ENCODE results near the gene ARVCF.

ARVCF gene, protein sequence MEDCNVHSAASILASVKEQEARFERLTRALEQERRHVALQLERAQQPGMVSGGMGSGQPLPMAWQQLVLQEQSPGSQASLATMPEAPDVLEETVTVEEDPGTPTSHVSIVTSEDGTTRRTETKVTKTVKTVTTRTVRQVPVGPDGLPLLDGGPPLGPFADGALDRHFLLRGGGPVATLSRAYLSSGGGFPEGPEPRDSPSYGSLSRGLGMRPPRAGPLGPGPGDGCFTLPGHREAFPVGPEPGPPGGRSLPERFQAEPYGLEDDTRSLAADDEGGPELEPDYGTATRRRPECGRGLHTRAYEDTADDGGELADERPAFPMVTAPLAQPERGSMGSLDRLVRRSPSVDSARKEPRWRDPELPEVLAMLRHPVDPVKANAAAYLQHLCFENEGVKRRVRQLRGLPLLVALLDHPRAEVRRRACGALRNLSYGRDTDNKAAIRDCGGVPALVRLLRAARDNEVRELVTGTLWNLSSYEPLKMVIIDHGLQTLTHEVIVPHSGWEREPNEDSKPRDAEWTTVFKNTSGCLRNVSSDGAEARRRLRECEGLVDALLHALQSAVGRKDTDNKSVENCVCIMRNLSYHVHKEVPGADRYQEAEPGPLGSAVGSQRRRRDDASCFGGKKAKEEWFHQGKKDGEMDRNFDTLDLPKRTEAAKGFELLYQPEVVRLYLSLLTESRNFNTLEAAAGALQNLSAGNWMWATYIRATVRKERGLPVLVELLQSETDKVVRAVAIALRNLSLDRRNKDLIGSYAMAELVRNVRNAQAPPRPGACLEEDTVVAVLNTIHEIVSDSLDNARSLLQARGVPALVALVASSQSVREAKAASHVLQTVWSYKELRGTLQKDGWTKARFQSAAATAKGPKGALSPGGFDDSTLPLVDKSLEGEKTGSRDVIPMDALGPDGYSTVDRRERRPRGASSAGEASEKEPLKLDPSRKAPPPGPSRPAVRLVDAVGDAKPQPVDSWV

DNA sequence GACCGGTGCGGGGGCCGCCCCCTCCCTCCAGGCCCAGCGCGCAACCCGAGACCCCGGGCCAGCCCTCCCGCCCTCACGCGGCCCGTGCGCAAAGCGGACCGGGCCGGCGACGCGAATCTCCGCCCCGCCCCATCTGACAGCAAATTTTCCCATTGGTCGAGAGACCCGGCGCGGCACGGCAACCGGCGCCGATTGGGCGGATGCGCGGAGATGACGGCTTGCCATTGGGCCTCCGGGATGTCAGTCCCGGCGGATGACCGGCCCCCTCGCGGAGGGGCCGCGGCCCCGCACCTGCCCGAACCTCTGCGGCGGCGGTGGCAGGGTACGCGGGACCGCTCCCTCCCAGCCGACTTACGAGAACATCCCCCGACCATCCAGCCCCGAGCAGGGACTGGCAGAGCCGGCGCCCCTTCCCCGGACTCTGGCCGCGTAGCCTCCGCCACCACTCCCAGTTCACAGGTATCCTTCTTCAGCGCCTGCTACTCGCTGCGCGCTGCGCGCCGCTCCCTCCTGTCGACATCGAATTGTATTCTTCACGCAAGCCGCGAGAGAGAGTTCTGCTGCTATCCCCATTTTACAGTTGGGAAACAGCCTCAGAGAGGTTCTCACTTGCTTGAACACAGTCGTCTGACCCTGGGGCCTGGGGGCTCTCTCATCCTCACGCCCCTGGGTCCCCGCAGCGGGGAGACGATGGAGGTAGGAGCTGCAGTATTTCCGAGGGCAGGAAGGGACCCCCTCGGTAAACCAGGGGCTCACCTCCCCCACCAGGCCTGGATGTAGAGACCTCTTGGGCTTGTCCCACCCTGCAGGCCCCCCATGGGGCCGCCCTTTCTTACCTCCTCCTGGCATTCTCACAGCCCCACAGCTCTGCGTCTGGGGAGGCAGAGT lies at the start of gene ARVCF:
ARVCF (minus strand) TSS at position 90 of the 888 bp plus-strand sequence. CDS start 26,029 bp downstream, outside the sequence.
- in situ Hi-C loops (cut with MboI; ENCODE audit: low sequenced_read_pairs): no loop called here

DNA sequence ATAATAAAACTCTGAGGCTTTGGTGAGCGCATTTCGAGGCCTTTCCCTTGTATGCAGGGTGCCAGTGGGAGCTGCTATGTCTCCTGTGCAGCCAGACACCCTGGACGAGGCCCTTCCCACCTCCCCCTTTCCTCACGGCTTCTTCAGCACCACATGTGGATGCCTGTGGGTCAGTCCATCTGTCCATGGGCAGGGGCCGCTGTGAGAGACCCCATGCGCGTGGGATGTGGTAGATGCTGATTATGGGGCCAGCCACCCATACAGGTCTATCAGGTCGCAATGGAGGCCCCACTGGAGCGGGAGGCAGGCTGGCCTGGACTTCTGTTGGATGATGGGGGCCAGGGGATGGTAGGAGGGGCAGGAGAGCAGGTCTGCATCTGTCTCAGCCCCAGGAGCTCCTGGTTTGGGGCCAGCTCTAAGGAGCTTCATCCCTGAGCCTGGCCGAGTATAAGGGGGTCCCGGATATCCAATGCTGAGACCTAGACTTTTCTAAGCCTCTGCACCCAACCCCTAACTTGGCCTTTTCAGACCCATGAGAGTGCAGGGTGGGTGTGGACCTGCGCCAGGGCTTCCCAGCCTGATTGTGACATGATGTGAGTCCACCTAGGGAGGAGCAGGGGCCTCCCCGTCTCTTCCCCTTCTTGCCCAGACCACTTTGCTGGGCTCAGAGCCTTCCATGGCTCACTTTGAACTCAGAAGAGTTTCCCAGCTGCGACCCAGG lies 49.4 kb upstream of the ARVCF start:
- in situ Hi-C loops (cut with MboI; ENCODE audit: low sequenced_read_pairs): no loop called here

DNA sequence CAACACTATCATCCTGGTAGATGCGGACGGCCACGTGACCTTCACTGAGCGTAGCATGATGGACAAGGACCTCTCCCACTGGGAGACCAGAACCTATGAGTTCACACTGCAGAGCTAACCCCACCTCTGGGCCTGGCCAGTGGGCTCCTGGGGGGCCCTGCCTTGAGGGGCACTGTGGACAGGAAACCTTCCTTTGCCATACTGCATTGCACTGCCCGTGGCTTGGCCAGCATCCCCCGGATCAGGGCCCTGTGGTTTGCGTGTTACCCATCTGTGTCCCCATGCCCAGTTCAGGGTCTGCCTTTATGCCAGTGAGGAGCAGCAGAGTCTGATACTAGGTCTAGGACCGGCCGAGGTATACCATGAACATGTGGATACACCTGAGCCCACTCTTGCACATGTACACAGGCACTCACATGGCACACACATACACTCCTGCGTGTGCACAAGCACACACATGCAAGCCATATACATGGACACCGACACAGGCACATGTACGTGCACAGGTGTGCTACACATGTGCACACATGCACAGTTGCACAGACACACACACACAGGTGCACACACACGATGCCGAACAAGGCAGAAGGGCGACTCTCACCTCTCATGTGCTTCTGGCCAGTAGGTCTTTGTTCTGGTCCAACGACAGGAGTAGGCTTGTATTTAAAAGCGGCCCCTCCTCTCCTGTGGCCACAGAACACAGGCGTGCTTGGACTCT lies 48.1 kb upstream of the ARVCF start:
- in situ Hi-C loops (cut with MboI; ENCODE audit: low sequenced_read_pairs): no loop called here

DNA sequence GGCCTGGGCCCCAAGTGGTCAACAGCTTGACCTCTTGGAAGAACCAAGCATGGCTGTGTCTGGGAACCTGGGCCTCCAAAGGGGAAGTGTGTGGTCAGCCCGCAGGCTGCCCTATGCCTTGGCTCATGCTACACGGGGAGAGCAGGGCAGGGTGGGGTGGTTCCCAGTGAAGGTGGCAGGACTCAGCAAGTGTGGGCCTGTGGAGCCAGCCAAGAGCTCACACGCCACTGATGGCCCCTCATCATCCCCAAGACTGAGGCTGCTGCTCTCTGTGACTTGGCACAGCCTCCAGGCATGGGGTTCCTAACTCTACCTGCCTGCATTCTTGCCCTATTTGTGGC lies 47.5 kb upstream of the ARVCF start:
- in situ Hi-C loops (cut with MboI; ENCODE audit: low sequenced_read_pairs): no loop called here

DNA sequence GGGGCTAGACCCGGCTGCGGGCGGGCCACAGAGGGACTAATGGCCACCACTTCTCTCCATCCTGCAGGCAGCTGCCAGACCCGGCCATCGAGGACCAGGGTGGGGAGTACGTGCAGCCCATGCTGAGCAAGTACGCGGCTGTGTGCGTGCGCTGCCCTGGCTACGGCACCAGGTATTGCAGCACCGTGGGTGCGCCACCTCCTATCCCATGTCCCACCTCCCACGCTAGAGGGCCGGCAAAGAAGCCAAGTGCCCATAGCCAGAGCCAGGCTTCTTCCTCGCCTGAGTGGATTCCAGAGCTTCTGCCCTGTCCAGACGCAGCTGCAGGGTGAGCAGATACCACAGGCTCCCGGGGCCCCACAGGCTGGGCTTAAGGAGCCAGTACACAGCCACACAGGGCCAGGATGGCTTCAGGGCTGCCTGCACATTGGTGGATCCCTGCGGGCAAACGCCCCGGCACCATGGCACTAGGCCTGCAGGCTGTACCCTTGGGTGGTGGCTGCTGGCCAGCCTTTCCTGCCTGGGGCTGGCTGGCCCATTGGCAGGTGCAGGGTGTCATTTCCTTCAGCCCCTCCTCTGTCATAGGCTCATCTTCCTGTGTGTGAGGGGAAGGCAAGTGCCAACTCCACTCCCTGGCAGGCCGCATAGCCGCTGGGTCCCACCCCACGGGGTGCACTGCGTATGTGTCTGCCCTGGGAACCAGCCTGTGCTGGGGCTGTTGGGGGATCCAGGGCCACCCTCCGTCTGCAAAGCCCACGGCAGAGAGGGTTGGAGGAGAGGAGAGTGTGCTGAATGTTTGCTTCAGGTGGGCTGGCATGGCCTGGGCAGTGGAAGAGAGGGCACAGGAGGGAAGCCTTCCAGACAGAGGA lies 46.9 kb upstream of the ARVCF start:
- in situ Hi-C loops (cut with MboI; ENCODE audit: low sequenced_read_pairs): no loop called here

DNA sequence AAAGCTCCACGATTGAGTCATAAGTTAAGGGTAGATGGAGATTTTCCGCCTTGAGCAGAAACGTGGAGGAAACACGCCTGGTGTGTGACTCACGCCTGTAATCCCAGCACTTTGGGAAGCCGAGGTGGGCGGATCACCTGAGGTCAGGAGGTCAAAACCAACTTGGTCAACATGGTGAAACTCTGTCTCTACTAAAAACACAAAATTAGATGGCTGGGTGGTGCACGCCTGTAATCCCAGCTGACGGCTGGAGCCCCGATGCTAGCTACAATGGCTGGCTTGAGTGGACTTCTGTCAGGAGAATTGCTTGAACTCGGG lies 46.1 kb upstream of the ARVCF start:
- in situ Hi-C loops (cut with MboI; ENCODE audit: low sequenced_read_pairs): no loop called here

DNA sequence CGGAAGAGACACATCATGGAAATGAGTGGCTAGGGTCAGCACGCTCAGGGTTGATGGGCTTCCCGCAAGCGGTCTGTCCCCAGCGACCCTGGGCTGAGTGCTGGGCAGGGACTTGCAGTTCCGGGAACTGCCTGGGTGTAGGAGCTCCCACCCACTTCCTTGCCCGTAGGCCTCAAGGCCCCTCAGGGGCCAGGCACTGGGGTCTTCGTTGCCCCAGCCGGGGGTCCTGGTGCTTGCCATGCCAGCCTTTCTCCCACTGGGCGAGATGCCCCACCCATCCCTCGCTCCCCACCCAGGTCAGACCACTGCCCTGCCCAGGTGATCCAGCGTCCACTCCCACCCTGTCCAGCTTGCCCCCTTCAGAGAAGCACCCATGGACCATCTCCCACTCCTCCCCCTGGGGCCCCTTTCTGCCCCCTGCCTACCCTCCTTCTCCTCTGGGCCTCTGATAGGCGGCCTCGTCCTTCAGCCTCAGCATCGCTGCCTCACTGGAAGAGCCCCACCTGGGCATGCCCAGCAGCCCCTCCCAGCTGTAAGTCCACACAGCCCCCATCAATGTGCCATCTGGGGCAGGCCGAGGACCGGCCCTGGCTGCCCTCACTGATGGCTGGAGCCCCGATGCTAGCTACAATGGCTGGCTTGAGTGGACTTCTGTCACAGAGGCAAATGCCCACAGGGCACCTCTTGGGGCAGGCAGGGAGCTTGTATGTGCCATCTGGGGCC lies 45.6 kb upstream of the ARVCF start:
- in situ Hi-C loops (cut with MboI; ENCODE audit: low sequenced_read_pairs): no loop called here

DNA sequence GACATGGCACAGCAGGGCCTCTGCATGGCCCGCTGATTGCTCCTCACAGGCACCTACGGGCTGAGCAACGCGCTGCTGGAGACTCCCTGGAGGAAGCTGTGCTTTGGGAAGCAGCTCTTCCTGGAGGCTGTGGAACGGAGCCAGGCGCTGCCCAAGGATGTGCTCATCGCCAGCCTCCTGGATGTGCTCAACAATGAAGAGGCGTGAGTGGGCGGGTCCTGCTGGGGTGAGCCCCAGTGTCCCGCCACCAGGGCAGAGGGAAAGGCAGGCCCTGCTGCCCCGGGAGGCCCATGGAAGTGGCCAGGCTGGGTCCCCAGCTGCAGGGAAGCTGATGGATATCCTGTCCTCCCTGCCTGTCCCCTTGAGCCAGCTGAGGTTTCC lies 44.8 kb upstream of the ARVCF start:
- in situ Hi-C loops (cut with MboI; ENCODE audit: low sequenced_read_pairs): no loop called here

DNA sequence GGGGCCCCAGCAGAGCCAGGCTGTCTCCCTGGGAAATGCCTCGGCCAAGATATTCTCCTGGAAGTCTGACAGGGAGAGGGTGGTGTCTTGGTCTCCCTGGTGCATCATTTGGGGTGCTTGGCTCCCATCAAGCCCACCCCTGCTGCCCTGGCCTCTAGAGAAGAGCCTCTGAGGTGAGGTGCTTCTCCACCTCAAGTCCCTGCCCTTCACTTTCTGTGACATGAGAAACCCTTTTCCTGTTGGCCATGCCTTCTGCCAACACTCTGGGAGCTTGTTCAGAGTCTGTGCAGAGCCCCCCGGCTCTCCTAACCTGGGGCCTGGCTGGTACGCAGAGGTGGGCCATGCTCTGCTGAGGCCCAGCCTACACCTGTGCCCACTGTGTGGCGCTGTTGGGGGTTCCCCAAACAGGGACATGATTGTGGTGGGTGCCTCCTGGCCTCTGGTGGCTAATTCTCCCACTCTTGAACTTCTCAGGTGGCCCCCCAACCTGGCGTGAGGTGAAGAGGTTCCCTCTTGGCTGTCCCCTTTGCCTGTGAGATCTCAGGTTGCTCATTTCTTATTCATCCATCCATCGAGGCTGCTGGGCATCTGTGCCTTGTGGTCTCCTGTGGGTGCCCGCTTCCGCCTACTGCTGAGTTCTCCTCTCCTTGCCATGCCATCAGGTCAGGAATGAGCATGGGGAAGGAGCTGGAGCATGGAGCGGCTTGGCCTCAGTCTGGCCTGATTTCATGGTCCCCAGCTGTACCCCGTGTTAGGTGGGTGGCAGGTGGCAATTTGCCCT lies 44.3 kb upstream of the ARVCF start:
- in situ Hi-C loops (cut with MboI; ENCODE audit: low sequenced_read_pairs): no loop called here

DNA sequence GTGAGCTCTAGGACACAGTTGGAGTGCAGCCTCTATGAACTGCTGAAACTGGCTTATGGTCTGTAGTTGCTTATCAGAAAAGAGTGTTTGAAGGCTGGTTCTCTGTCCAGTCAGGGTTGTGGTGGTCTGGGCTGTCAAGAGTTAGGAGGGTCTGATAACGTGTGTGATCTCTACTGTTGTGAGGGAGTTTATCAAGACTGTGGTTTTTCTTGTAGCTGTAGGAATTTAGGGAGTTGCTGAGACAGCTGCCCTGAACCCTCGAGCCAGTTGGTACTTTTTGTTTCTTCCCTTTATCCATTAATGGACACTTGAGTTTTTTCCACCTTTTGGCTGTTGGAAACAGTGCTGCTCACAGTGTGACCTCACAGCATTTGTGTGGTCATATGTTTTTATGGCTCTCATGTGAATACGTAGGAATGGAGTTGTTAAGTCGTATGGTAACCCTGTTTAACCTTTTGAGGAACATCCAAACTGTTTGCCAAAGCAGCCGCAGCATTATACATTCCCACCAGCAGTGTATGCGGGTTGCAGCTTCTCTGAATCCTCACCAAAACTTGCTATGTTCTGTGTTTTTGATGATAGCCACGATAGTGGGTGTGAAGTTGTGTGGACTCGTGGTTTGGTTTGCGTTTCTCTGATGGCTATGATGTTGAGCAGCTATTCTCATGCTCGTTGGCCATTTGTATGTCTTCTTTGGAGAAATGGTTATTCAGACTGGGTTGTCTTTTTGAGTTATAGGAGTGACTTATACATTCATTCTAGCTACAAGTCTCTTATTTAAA lies 42.6 kb upstream of the ARVCF start:
- in situ Hi-C loops (cut with MboI; ENCODE audit: low sequenced_read_pairs): no loop called here

DNA sequence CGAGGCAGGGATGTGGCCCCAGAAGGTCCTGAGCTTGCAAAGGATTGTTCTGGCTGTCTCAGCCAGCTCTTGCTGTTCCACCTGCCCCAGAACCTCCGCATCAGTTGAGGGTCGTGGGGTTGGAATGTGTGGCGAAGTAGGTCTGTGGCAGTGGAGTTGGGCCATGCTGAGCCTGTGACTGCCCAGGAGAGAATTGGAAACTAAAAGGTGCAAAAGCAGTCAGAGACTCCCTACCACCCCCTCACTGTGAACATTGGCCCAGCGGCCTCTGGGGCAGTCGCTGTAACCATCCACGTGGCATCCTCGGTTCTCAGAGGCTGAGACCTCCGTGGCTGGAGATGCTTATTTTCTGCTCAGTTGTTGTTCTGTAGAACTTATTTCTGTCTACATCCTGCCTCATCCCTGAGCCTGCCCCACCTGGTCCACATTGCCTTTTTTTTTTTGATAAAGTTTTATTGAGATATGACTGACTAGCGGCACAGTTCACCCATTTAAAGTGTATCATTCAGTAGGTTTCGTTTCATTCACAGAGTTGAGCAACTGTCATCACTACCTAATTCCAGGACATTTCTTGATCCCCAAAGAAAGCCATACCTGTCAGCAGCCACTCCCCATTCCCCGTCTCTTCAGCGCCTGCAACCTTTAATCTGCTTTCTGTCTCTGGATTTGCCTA lies 41.1 kb upstream of the ARVCF start:
- in situ Hi-C loops (cut with MboI; ENCODE audit: low sequenced_read_pairs): no loop called here

DNA sequence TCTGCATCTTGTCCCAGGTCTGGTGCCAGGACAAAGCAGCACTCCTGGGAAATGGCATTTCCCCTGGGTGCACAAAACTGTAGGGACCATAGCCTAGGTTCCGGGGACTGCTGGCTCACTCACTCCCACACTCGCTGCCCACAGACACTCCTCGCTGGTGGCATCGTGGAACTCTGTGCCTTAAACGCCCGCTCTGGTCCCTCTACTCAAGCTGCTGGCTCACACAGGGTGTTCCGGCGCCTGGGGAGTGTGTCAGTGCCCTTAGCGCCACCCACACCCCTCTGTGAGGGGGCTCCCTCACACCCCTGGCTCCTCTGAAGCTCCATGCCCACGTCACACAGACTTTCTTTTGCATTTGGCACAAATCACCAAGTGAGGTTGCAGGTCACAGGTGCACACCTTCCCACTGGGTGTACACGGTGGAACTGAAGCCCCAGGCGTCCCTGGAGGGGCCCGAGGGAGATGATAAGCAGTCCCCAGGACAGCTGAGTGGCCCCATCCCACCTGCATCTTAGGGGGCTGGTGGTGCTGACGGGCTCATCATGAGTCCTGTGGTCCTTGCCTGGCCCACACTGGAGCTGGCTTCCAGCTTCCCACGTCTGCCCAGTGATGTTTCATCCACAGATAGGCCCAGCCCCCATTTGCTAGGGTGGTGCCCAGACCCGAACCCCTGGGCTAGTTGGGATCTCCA lies 40.2 kb upstream of the ARVCF start:
- in situ Hi-C loops (cut with MboI; ENCODE audit: low sequenced_read_pairs): no loop called here

DNA sequence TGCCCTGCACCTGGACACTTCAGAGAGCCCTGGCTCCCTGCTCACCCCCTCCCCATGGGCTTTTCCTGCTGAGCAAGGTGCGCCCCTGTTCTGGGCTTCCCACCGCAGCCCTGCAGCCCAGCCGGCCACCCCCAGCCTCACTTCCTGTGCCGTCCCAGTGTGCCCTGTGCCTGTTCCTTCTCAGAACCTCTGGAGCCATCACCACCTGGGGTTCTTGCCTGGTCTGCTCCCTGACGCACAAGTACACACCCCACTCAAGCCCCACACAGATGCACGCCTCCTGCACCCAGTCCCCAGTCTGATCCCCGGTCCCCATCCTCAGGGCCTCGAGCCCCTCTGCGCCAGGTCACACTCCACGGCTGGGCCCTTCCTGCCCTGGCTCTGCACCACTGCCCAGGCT lies 39.5 kb upstream of the ARVCF start:
- in situ Hi-C loops (cut with MboI; ENCODE audit: low sequenced_read_pairs): no loop called here

DNA sequence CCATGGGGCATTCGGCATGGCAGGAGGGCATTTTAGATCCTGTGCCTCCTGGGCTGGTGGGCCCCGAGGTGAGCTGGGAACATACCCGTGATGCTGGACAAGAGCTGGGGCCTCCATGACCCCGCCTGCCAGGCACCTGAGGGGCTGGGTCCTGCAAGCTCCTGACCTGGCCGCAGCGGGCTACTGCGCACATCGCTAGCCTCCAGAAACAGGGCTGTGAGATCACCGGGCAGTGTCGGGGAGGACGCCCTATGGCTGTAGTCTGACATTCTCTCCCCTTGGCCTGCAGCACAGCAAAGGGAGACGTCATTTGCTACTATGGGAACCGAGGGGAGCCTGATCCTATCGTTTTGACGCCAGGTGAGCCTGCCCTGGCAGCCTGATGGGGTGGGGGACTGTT lies 39.0 kb upstream of the ARVCF start:
- in situ Hi-C loops (cut with MboI; ENCODE audit: low sequenced_read_pairs): no loop called here

DNA sequence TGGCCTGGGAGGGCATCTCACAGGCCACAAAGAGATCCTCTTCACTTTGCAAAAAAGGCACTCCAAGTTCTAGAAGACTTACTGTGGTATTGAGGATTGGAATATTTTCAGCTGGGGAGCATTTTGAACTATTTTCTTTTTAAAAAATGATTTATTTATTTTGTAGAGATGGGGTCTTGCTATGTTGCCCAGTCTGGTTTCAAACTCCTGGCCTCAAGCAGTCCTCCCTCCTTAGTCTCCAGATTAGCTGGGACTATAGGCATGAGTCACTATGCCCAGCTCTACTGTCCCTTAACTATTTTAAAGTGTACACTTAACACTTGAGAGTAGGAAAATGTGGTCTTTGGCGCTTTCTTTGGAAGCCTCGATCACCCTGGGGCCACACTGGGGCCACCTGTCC lies 38.5 kb upstream of the ARVCF start:
- in situ Hi-C loops (cut with MboI; ENCODE audit: low sequenced_read_pairs): no loop called here

DNA sequence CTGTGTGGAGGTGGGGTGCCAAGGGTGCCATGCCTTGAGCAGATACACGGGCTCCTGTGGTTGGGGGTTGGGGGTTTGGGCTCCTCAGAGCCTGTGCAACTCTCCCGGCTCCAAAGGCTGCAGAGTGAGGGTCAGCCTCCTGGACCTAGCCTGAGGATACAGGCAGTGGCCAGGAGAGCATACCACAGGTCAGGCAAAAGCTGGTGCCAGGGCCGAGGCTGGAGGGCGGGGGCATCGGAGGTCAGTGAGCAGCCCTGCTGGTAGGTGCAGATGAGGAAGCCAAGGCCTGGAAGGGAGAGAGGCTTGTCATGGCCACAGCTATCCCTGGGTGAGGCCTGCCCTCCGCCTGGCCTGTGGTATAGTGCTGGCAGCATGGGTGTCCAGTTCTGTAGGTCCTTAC lies 37.9 kb upstream of the ARVCF start:
- in situ Hi-C loops (cut with MboI; ENCODE audit: low sequenced_read_pairs): no loop called here

Measured in hTERT RPE-1 (cell line).